ENCODE measurements around the gene OR2T29.
"Not testable (repeated sequence)": the region's sequence is repeated elsewhere in the genome, so short reads cannot be mapped to it uniquely, and the experiment has no call there.

OR2T29 gene

GRCh38 chr1:248507773-248508172 lies 54.8 kb downstream of the OR2T29 start, which contains the start of gene OR2G6:
Gene OR2G6 (plus strand): TSS chr1:248508073. CDS start chr1:248521647, 13,574 bp downstream.
- not testable (repeated sequence) for DNase-seq (ENCODE audit: low spot score)

Data from globus pallidus (tissue), 1 donor.